ENCODE measurements around the gene CAMSAP2.

GRCh38 chr1:200887036-200887435, 148.3 kb downstream of the CAMSAP2 start:
- TF ChIP-seq CTCF (conservative IDR thresholded peaks at IDR 0.05; ENCODE audit: low read depth, low read length) (no peak), EZH2phosphoT487 (IDR thresholded peaks at IDR 0.05; ENCODE audit: borderline replicate concordance, low read length) (no peak)
